Choroid plexus epithelial cell (primary cell): ENCODE data around the gene OOSP4B.
"Not testable (repeated sequence)": the region's sequence is repeated elsewhere in the genome, so short reads cannot be mapped to it uniquely, and the experiment has no call there.

Experiments used
- DNase-seq: peaks from one replicate; pipeline ENCODE4 v3.0.0-alpha.2; 2010; ENCODE audit warnings: low read depth
- H3K4me3 ChIP-seq: 2 replicates; pipeline ENCODE4 v1.5.1; 2011; ENCODE audit warnings: low read depth, mild to moderate bottlenecking, control low read depth, low read length, moderate library complexity
- TF ChIP-seq, protein P1 (sequence below): conservative IDR thresholded peaks from 2 replicates; pipeline ENCODE4 v1.5.1; 2011; ENCODE audit warnings: low read depth, mild to moderate bottlenecking, control low read depth, inconsistent platforms, low read length, moderate library complexity

The OOSP4B gene

DNA sequence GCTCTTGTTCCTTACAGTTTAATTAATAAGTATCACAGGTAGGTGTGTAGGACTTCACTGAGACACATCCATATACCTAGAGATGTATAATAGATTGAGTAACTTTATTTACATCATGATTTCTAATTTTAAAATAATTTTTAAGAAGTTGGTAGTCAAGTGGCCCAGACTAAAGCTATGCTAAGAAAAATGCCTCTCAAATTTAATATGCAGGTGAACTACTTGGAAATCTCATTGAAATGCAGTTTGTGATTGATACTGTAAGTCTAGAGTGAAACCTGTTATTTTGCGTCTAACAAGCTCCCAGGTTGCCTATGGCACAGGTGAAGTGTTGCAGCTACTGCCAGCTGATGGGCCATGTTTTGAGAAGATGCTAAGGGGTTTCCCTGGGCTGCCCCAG, at the start of gene OOSP4B:
TSS of gene OOSP4B (plus strand) at position 301 of the 400 bp plus-strand sequence.
- DNase-seq, result no peak
- H3K4me3 ChIP-seq, result no peak within 1 kb of the TSS
- TF ChIP-seq, protein P1, sequence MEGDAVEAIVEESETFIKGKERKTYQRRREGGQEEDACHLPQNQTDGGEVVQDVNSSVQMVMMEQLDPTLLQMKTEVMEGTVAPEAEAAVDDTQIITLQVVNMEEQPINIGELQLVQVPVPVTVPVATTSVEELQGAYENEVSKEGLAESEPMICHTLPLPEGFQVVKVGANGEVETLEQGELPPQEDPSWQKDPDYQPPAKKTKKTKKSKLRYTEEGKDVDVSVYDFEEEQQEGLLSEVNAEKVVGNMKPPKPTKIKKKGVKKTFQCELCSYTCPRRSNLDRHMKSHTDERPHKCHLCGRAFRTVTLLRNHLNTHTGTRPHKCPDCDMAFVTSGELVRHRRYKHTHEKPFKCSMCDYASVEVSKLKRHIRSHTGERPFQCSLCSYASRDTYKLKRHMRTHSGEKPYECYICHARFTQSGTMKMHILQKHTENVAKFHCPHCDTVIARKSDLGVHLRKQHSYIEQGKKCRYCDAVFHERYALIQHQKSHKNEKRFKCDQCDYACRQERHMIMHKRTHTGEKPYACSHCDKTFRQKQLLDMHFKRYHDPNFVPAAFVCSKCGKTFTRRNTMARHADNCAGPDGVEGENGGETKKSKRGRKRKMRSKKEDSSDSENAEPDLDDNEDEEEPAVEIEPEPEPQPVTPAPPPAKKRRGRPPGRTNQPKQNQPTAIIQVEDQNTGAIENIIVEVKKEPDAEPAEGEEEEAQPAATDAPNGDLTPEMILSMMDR, result no peak

GRCh38 chr11:59967677-59968394, 49.1 kb upstream of the OOSP4B start:
- TF ChIP-seq, protein P1, result no peak
- no peak overlapping the region for H3K4me3 ChIP-seq
- DNase-seq, result no peak

- DNase-seq, result no peak
- no peak overlapping the region for H3K4me3 ChIP-seq
- TF ChIP-seq, protein P1, result no peak
Measured at GRCh38 chr11:59968395-59968783, 48.6 kb upstream of the OOSP4B start.

- no peak overlapping the region for H3K4me3 ChIP-seq
- DNase-seq, result no peak
- TF ChIP-seq, protein P1, result no peak
Measured at GRCh38 chr11:59973097-59973496, 43.9 kb upstream of the OOSP4B start.

GRCh38 chr11:59981106-59981770, 35.7 kb upstream of the OOSP4B start:
- DNase-seq, result no peak
- H3K4me3 ChIP-seq, result no peak overlapping the region
- TF ChIP-seq, protein P1, result no peak

DNA sequence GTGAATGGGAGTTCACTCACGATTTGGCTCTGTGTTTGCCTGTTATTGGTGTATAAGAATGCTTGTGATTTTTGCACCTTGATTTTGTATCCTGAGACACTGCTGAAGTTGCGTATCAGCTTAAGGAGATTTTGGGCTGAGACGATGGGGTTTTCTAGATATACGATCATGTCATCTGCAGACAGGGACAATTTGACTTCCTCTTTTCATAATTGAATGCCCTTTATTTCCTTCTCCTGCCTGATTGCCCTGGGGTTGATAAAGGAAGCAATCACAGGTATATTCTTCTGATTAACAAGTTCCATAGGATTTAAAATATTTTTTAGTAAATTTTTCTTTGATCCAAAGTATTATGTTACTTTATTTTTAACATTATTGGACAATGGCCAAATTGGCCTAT, 34.9 kb upstream of the OOSP4B start:
- not testable (repeated sequence) for H3K4me3 ChIP-seq, DNase-seq

GRCh38 chr11:59983212-59983611, 33.8 kb upstream of the OOSP4B start:
- TF ChIP-seq, protein P1, result no peak
- no peak for DNase-seq
- H3K4me3 ChIP-seq, result no peak overlapping the region
